ENCODE results near the gene KCNQ2.

The KCNQ2 gene

GRCh38 chr20:63409834-63410435, 62.5 kb downstream of the KCNQ2 start:
- H3K4me3 ChIP-seq (ENCODE audit: low read depth, low read length), result no peak overlapping the region
- in situ Hi-C loops (cut with HindIII; ENCODE audit: low sequenced_read_pairs), result no loop called here
- DNase-seq (ENCODE audit: low read depth, low spot score), result no peak
- TF ChIP-seq CTCF (IDR thresholded peaks at IDR 0.05; ENCODE audit: low read depth, low read length), result no peak

- no peak for DNase-seq (ENCODE audit: low read depth, low spot score)
- in situ Hi-C loops (cut with HindIII; ENCODE audit: low sequenced_read_pairs), result no loop called here
- H3K4me3 ChIP-seq (ENCODE audit: low read depth, low read length), result no peak overlapping the region
- no peak for TF ChIP-seq CTCF (IDR thresholded peaks at IDR 0.05; ENCODE audit: low read depth, low read length)
Measured at GRCh38 chr20:63409066-63409833, 63.2 kb downstream of the KCNQ2 start.

DNA sequence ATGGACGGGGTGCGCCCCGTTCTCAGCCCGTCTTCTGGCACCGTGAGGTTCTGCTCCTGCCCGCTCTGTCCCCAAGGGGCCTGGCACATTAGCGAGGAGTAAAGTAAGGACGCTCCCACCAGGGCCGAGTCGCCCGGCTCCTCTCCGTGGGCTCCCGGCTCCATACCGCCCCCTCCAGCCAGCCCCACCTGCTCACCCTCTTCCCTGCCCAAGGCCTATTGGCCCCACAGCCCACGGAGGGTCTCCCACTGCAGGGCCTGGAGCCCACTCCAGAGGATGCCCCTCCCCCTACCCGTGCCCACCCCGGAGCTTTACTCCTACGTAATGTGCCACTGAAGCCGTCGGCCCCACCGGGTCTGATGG, 63.8 kb downstream of the KCNQ2 start:
- no peak overlapping the region for H3K4me3 ChIP-seq (ENCODE audit: low read depth, low read length)
- TF ChIP-seq CTCF (IDR thresholded peaks at IDR 0.05; ENCODE audit: low read depth, low read length), result no peak
- DNase-seq (ENCODE audit: low read depth, low spot score), result no peak
- in situ Hi-C loops (cut with HindIII; ENCODE audit: low sequenced_read_pairs), result no loop called here

- in situ Hi-C loops (cut with HindIII; ENCODE audit: low sequenced_read_pairs), result no loop called here
- TF ChIP-seq CTCF (IDR thresholded peaks at IDR 0.05; ENCODE audit: low read depth, low read length), result no peak
Measured at GRCh38 chr20:63407928-63408683, 64.3 kb downstream of the KCNQ2 start.

GRCh38 chr20:63406617-63407245, 65.7 kb downstream of the KCNQ2 start:
- no peak for TF ChIP-seq CTCF (IDR thresholded peaks at IDR 0.05; ENCODE audit: low read depth, low read length)
- H3K4me3 ChIP-seq (ENCODE audit: low read depth, low read length), result no peak overlapping the region
- in situ Hi-C loops (cut with HindIII; ENCODE audit: low sequenced_read_pairs), result no loop called here
- DNase-seq (ENCODE audit: low read depth, low spot score), result no peak

More at GRCh38 chr20:63407928-63408683, 64.3 kb downstream of the KCNQ2 start:
- no peak overlapping the region for H3K4me3 ChIP-seq (ENCODE audit: low read depth, low read length)
- DNase-seq (ENCODE audit: low read depth, low spot score), result no peak

DNA sequence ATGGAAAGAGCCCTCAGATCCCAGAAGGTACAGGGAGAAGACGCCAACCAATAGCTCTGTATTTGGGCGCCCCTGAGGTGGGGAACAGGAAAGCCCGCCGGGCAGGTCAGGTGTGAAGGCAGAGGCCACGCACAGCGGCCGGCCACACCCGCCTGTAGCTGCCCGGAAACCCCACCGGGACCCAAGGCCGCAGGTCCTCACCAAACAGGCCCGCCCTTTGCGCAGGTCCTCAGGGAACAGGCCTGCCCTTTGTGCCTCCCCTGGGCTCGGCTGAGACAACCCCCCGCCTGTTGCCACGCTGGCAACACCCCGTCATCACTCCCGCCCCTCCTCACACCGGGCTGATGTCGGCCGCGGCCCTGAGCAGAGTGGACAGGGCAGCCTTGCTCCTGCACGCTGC, 66.4 kb downstream of the KCNQ2 start:
- no peak overlapping the region for H3K4me3 ChIP-seq (ENCODE audit: low read depth, low read length)
- DNase-seq (ENCODE audit: low read depth, low spot score), result no peak
- in situ Hi-C loops (cut with HindIII; ENCODE audit: low sequenced_read_pairs), result no loop called here
- no peak for TF ChIP-seq CTCF (IDR thresholded peaks at IDR 0.05; ENCODE audit: low read depth, low read length)
